ENCODE measurements around the gene MCUR1.

DNA sequence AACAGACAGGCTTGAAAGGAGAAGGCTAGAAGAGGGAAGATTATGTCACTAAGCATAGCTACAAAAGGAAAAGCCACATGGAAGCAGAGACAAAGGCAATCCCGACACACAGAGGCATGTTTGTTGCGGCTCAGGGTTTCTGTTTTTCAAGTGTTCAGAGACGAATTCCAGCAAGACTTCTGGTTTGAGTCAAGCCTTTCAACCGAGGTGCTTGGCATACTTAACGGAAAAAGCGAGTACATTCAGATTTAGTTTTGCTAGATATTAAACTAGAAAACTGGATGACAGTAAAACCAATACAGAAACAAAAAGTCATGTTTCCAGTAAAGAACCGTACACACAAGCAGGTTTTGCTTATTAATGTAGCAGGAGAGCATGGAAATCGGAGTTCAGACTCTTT lies 27.2 kb downstream of the MCUR1 start:
- TF ChIP-seq, protein P1, sequence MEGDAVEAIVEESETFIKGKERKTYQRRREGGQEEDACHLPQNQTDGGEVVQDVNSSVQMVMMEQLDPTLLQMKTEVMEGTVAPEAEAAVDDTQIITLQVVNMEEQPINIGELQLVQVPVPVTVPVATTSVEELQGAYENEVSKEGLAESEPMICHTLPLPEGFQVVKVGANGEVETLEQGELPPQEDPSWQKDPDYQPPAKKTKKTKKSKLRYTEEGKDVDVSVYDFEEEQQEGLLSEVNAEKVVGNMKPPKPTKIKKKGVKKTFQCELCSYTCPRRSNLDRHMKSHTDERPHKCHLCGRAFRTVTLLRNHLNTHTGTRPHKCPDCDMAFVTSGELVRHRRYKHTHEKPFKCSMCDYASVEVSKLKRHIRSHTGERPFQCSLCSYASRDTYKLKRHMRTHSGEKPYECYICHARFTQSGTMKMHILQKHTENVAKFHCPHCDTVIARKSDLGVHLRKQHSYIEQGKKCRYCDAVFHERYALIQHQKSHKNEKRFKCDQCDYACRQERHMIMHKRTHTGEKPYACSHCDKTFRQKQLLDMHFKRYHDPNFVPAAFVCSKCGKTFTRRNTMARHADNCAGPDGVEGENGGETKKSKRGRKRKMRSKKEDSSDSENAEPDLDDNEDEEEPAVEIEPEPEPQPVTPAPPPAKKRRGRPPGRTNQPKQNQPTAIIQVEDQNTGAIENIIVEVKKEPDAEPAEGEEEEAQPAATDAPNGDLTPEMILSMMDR (IDR thresholded peaks at IDR 0.05): no peak
- TF ChIP-seq POLR2A (IDR thresholded peaks at IDR 0.05): no peak
